IMR-90 (cell line): Measurements from ENCODE around the gene PIEZO2.

Source experiments
- CTCF ChIP-seq: conservative IDR thresholded peaks from 2 replicates; pipeline ENCODE4 v1.5.1; 2012; ENCODE audit warnings: mild to moderate bottlenecking, low read depth, low read length, improper control_type of control experiment
- POLR2A ChIP-seq: IDR thresholded peaks from 2 replicates; pipeline ENCODE4 v1.6.1; 2012; ENCODE audit warnings: mild to moderate bottlenecking, low read depth, low read length

DNA sequence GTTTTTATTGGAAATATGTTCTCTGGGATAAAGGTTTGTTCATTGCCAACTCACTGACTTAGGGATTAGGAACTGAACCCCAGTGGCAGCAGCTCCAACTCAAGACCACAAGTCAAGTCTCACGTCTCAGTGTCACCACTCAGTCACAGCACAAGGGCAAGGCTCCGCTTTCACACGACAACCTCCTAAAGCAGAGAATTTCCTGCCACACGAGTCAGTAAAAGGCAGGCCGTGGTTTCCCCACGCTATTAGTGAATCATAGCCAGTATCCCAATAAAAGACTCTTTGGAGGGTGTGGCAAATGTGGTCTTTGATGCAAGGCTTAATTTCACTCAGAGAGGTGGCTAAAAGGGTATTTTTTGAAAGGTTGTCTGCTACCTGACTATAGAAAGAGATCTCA is 57.6 kb downstream of the PIEZO2 start:
- no peak for TF ChIP-seq CTCF
- TF ChIP-seq POLR2A: no peak
